Dedifferentiated amniotic fluid mesenchymal stem cell (primary cell): Measurements from ENCODE around the gene CNTNAP2.
"Not testable (repeated sequence)": the region's sequence is repeated elsewhere in the genome, so short reads cannot be mapped to it uniquely, and the experiment has no call there.

Experiments used
- DNase-seq: peaks from one replicate; pipeline ENCODE4 v3.0.0-alpha.2; 2016; ENCODE audit errors: extremely low spot score

Gene CNTNAP2

GRCh38 chr7:147106746-147107145 lies 990.1 kb downstream of the CNTNAP2 start:
- no peak for DNase-seq

GRCh38 chr7:147114525-147114924 lies 997.9 kb downstream of the CNTNAP2 start:
- DNase-seq, result not testable (repeated sequence)

GRCh38 chr7:147136352-147136751 lies 1019.8 kb downstream of the CNTNAP2 start:
- DNase-seq, result no peak

GRCh38 chr7:147145194-147145593 lies 1028.6 kb downstream of the CNTNAP2 start:
- DNase-seq, result no peak

GRCh38 chr7:147146169-147146568 lies 1029.6 kb downstream of the CNTNAP2 start:
- no peak for DNase-seq

GRCh38 chr7:147151661-147152060 lies 1035.1 kb downstream of the CNTNAP2 start:
- DNase-seq, result no peak

- no peak for DNase-seq
Observed at GRCh38 chr7:147153571-147153970, 1037.0 kb downstream of the CNTNAP2 start.

GRCh38 chr7:147161405-147161804 lies 1044.8 kb downstream of the CNTNAP2 start:
- DNase-seq, result no peak

GRCh38 chr7:147170341-147171012 lies 1053.9 kb downstream of the CNTNAP2 start:
- no peak for DNase-seq

- DNase-seq, result no peak
Observed at GRCh38 chr7:147171013-147171391, 1054.4 kb downstream of the CNTNAP2 start.

- DNase-seq, result no peak
Observed at GRCh38 chr7:147173883-147174282, 1057.3 kb downstream of the CNTNAP2 start.

- peak; percentile 76 for DNase-seq
Observed at GRCh38 chr7:147182874-147183273, 1066.3 kb downstream of the CNTNAP2 start.

- no peak for DNase-seq
Observed at GRCh38 chr7:147183276-147183675, 1066.7 kb downstream of the CNTNAP2 start.

- no peak for DNase-seq
Observed at GRCh38 chr7:147188467-147188866, 1071.9 kb downstream of the CNTNAP2 start.

- DNase-seq, result no peak
Observed at GRCh38 chr7:147193476-147193875, 1076.9 kb downstream of the CNTNAP2 start.

GRCh38 chr7:147196481-147196880 lies 1079.9 kb downstream of the CNTNAP2 start:
- DNase-seq, result no peak

GRCh38 chr7:147197006-147197405 lies 1080.4 kb downstream of the CNTNAP2 start:
- no peak for DNase-seq

- DNase-seq, result no peak
Observed at GRCh38 chr7:147199868-147200267, 1083.3 kb downstream of the CNTNAP2 start.

GRCh38 chr7:147207988-147208387 lies 1091.4 kb downstream of the CNTNAP2 start:
- DNase-seq, result no peak

- DNase-seq, result no peak
Observed at GRCh38 chr7:147231275-147231674, 1114.7 kb downstream of the CNTNAP2 start.

- DNase-seq, result no peak
Observed at GRCh38 chr7:147235645-147236382, 1119.2 kb downstream of the CNTNAP2 start.

- no peak for DNase-seq
Observed at GRCh38 chr7:147240468-147240867, 1123.9 kb downstream of the CNTNAP2 start.

- DNase-seq, result peak; percentile 22
Observed at GRCh38 chr7:147245274-147245673, 1128.7 kb downstream of the CNTNAP2 start.
